Activated CD4-positive, alpha-beta T cell treated with anti-CD3 and anti-CD28 coated beads, Interleukin-2, amount 10 ng/mL, durations not matched to agents 24 days and 14 days (primary cell): ENCODE measurements around the gene NIBAN1. TPM values are rescaled to one million over a fixed set of nuclear protein-coding genes. Genes with fewer than 3 reads are reported as not detected.
"Not testable (repeated sequence)": the region's sequence is repeated elsewhere in the genome, so short reads cannot be mapped to it uniquely, and the experiment has no call there.

ENCODE experiments used
- DNase-seq: peaks from one replicate; pipeline ENCODE4 v3.0.0; 2022
- H3K27ac Mint-ChIP-seq: one replicate; pipeline ENCODE4 v1.8.0; 2022; ENCODE audit warnings: mild to moderate bottlenecking, mixed read lengths
- H3K27me3 Mint-ChIP-seq: one replicate; pipeline ENCODE4 v1.8.0; 2022; ENCODE audit warnings: mixed read lengths
- H3K36me3 Mint-ChIP-seq: one replicate; pipeline ENCODE4 v1.8.0; 2022; ENCODE audit warnings: low read depth, mild to moderate bottlenecking, mixed read lengths
- H3K4me1 Mint-ChIP-seq: one replicate; pipeline ENCODE4 v1.8.0; 2021; ENCODE audit warnings: mixed read lengths
- H3K4me3 Mint-ChIP-seq: one replicate; pipeline ENCODE4 v1.8.0; 2022; ENCODE audit warnings: mild to moderate bottlenecking, moderate library complexity, mixed read lengths
- H3K9me3 Mint-ChIP-seq: one replicate; pipeline ENCODE4 v1.8.0; 2021; ENCODE audit warnings: mixed read lengths
- intact Hi-C: fragments of 100-400 bp; cut with micrococcal nuclease; formaldehyde crosslinking; loops from one replicate; pipeline ENCODE4 v1.15.1; 2023
- total RNA-seq: library from RNA; stranded (reverse); gene quantifications from 2 replicates; pipeline ENCODE4 v1.2.3, GENCODE V29; 2022

The NIBAN1 gene
- total RNA-seq, 1 donor from 2014 or later: 17.1 TPM

GRCh38 chr1:184965944-184966860 is 8.1 kb downstream of the NIBAN1 start:
- peaks cover 22% of the 10 kb centered on the region for H3K36me3 Mint-ChIP-seq
- H3K27ac Mint-ChIP-seq: no peak overlapping the region
- H3K4me3 Mint-ChIP-seq: no peak overlapping the region
- H3K9me3 Mint-ChIP-seq: no peaks in the 10 kb centered on the region
- peaks cover 6% of the 10 kb centered on the region for H3K27me3 Mint-ChIP-seq
- DNase-seq: peak; percentile 48
- peaks cover 29% of the 10 kb centered on the region for H3K4me1 Mint-ChIP-seq
- intact Hi-C loops: no loop called here

- intact Hi-C loops: no loop called here
- Mint-ChIP-seq H3K27ac (no peak overlapping the region), H3K4me1 (peaks cover 21% of the 10 kb centered on the region), H3K36me3 (peaks cover 19% of the 10 kb centered on the region), H3K27me3 (peaks cover 6% of the 10 kb centered on the region), H3K9me3 (no peaks in the 10 kb centered on the region), H3K4me3 (no peak overlapping the region)
- DNase-seq: peak; percentile 34
Observed at GRCh38 chr1:184965439-184965838, 8.9 kb downstream of the NIBAN1 start.

- no peak for DNase-seq
- H3K4me3 Mint-ChIP-seq: no peak overlapping the region
- H3K9me3 Mint-ChIP-seq: no peaks in the 10 kb centered on the region
- H3K36me3 Mint-ChIP-seq: peaks cover 13% of the 10 kb centered on the region
- intact Hi-C loops: no loop called here
- H3K27me3 Mint-ChIP-seq: peaks cover 4% of the 10 kb centered on the region
- no peak overlapping the region for H3K27ac Mint-ChIP-seq
- H3K4me1 Mint-ChIP-seq: peaks cover 2% of the 10 kb centered on the region
Observed at GRCh38 chr1:184959626-184960025, 14.7 kb downstream of the NIBAN1 start.

GRCh38 chr1:184958554-184959353 is 15.6 kb downstream of the NIBAN1 start:
- intact Hi-C loops: no loop called here
- Mint-ChIP-seq H3K4me3 (no peak overlapping the region), H3K27ac (no peak overlapping the region), H3K27me3 (peaks cover 2% of the 10 kb centered on the region), H3K9me3 (no peaks in the 10 kb centered on the region), H3K36me3 (peaks cover 5% of the 10 kb centered on the region), H3K4me1 (peaks cover 11% of the 10 kb centered on the region)
- no peak for DNase-seq

DNA sequence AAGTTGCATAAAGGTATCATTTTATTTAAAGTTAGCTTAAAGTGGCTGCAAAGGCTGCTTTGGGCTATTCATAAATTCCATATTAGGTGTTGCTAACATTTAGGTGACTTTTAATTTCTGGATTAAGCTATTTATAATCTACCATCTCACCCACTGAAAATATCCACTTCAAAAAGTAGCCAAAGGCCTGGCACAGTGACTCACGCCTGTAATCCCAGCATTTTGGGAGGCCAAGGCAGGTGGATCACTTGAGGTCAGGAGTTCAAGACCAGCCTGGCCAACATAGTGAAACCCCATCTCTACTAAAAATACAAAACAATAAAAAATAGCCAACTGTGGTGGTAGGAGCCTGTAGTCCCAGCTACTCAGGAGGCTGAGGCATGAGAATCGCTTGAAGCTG is 16.4 kb downstream of the NIBAN1 start:
- H3K4me3 Mint-ChIP-seq, H3K27ac Mint-ChIP-seq, intact Hi-C loops, DNase-seq, H3K27me3 Mint-ChIP-seq, H3K36me3 Mint-ChIP-seq, H3K9me3 Mint-ChIP-seq: not testable (repeated sequence)
- peaks cover 16% of the 10 kb centered on the region for H3K4me1 Mint-ChIP-seq

DNA sequence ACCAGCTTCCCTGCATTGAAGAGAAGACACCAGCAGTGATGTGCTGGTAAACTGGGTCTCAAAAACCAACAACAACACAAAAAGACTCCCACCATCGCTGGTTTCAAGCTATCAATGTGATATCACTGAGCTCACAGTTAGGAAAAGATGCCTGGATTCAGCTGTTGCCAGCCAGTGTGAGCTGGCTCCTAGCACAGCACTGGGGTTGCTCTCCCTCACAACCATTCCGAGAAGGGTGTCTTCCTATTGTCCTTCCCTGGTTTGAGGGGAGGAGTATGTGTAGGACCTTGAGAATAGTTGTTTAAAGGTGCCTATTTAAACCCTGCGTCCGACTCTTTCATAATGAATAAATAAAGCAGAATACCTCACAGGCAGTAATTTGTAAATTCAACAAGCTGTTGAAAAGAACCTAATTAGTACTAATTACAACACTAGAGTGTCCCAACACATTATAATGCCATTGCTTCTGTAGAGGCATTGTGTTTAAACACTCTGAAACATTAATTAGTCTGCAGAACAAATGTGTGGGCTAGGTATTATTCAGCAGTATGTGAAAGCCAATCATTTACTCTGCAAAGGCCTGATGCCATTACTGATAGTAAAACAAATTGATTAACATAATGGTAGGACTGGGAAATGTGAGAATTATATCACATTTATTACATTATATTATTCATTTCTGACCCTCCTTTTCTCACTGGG is 17.2 kb downstream of the NIBAN1 start:
- Mint-ChIP-seq H3K4me1 (peaks cover 16% of the 10 kb centered on the region), H3K27ac (no peak overlapping the region), H3K4me3 (no peak overlapping the region)

DNA sequence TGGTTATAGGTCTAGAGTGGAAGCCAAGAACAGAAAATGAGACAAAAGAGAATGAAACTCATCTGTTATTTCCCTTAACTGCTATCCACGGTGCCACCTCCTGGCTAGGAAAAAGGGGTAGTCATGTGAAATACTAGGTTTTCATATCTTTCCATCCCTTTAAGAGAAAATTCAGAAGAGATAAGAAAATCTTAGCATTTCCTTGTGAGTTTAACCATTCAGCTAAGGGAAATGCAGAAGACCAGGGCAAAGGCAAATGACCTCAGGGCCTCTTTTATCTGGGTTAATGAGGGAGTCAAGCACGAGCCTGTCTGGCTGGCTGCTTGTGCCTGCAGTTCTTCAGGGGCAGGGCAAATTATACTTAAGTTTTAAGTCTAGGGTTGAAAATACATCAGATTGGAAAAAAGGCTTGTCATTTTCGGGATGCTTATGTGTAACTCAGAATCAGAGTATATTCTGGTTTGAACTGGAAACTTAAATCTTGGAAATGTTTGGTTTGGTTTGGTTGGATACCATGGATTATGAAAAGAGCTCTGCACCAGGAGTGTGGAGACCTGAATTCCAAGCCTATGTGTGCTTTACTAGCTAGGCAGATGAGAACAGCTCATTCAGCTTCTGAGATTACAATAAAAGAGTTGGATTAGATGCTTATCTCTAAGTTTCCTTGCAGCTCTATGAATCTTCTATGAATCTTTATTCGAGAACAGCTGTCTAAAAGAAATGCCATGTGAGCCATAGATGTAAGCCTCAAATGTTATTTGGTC is 19.9 kb downstream of the NIBAN1 start:
- no peaks in the 10 kb centered on the region for H3K9me3 Mint-ChIP-seq
- no peaks in the 10 kb centered on the region for H3K27me3 Mint-ChIP-seq
- peak overlapping the region; percentile 52 for H3K4me3 Mint-ChIP-seq
- H3K27ac Mint-ChIP-seq: peak overlapping the region; percentile 69
- H3K36me3 Mint-ChIP-seq: no peaks in the 10 kb centered on the region
- DNase-seq: peak; percentile 45
- intact Hi-C loops: no loop called here
- peaks cover 16% of the 10 kb centered on the region for H3K4me1 Mint-ChIP-seq

More for the DNA sequence above, 17.2 kb downstream of the NIBAN1 start:
- no peaks in the 10 kb centered on the region for H3K9me3 Mint-ChIP-seq
- peaks cover 3% of the 10 kb centered on the region for H3K36me3 Mint-ChIP-seq
- peak; percentile 47 for DNase-seq
- peaks cover 2% of the 10 kb centered on the region for H3K27me3 Mint-ChIP-seq
- intact Hi-C loops: no loop called here

- Mint-ChIP-seq H3K36me3 (no peaks in the 10 kb centered on the region), H3K27me3 (no peaks in the 10 kb centered on the region), H3K27ac (peak overlapping the region; percentile 69), H3K9me3 (no peaks in the 10 kb centered on the region), H3K4me1 (peaks cover 16% of the 10 kb centered on the region), H3K4me3 (peak overlapping the region; percentile 52)
- no peak for DNase-seq
- intact Hi-C loops: loop anchor here (1.0 kb wide), 3 partner anchors 20 to 86 kb away; no protein-coding TSS in a partner anchor
Observed at GRCh38 chr1:184953600-184954219, 20.6 kb downstream of the NIBAN1 start.

DNA sequence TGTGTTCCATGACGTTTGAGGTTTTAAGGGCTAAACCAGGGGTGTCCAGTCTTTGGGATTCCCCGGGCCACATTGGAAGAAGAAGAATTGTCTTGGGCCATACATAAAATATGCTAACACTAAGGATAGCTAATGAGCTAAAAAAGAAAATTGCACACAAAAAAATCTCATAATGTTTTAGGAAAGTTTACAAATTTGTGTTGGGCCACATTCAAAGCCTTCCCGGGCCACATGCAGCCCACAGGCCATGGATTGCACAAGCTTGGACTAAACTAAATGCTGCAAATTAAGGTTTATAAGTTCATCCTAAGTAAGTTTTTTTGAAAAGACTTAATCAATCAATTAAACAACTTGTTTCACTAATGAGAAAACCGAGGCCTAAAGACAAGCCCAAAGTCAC is 21.9 kb downstream of the NIBAN1 start:
- intact Hi-C loops: no loop called here

GRCh38 chr1:184951788-184952187 is 22.5 kb downstream of the NIBAN1 start:
- no peaks in the 10 kb centered on the region for H3K27me3 Mint-ChIP-seq
- peaks cover 19% of the 10 kb centered on the region for H3K4me1 Mint-ChIP-seq
- intact Hi-C loops: no loop called here
- no peak overlapping the region for H3K4me3 Mint-ChIP-seq
- no peaks in the 10 kb centered on the region for H3K36me3 Mint-ChIP-seq
- no peak for DNase-seq
- H3K27ac Mint-ChIP-seq: no peak overlapping the region
- H3K9me3 Mint-ChIP-seq: no peaks in the 10 kb centered on the region

More for the DNA sequence above, 21.9 kb downstream of the NIBAN1 start:
- peaks cover 16% of the 10 kb centered on the region for H3K4me1 Mint-ChIP-seq
- H3K27me3 Mint-ChIP-seq: no peaks in the 10 kb centered on the region
- H3K27ac Mint-ChIP-seq: no peak overlapping the region
- H3K9me3 Mint-ChIP-seq: no peaks in the 10 kb centered on the region
- no peak for DNase-seq
- no peaks in the 10 kb centered on the region for H3K36me3 Mint-ChIP-seq
- no peak overlapping the region for H3K4me3 Mint-ChIP-seq

DNA sequence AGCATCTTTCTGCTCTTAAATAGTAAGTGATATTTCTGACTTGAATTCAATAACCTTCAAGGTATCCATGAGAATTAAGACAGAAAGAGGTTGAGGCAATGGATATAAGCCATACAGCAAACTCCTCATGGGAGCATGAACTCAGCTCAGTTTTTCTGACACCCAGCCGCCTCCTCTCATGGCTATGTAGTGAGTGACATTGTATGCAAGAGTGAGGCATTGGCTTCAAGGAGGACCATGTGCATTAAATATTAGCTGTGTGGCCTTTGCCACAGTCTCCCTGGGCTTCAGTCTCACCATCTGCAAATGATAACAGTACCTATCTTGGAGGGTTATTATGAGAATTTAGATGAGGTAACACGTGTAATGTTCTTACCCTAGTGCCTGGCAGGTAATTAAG is 23.4 kb downstream of the NIBAN1 start:
- Mint-ChIP-seq H3K4me1 (peaks cover 23% of the 10 kb centered on the region), H3K9me3 (no peaks in the 10 kb centered on the region), H3K27me3 (no peaks in the 10 kb centered on the region), H3K27ac (no peak overlapping the region), H3K36me3 (peaks cover 3% of the 10 kb centered on the region), H3K4me3 (no peak overlapping the region)
- DNase-seq: no peak
- intact Hi-C loops: no loop called here

DNA sequence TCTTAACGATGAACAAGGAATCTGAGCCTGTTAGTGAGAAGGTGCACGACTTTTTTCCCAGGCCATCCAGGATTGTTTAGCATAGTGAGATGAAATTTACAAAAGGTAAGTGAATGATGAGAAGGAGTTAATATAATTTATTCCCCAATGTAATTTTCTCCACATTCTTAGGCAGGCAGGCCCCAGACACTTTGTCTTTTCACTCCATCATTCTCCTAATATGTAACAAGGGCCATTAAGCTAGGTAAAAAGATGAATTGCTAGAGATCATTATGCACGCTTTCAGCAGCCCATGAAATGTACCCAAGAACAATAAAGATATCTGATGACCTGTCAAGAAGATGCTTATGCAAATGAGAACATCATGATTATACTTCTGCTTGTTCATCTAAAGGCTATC is 24.1 kb downstream of the NIBAN1 start:
- Mint-ChIP-seq H3K9me3 (no peaks in the 10 kb centered on the region), H3K4me3 (no peak overlapping the region), H3K27ac (no peak overlapping the region), H3K27me3 (no peaks in the 10 kb centered on the region), H3K4me1 (peaks cover 26% of the 10 kb centered on the region), H3K36me3 (peaks cover 3% of the 10 kb centered on the region)
- no peak for DNase-seq
- intact Hi-C loops: no loop called here
